Mesothelial cell of epicardium (in vitro differentiated cells): ENCODE results near the gene NHERF1. TPM values are rescaled to one million over a fixed set of nuclear protein-coding genes. Genes with fewer than 3 reads are reported as not detected.

Source experiments
- DNase-seq, 2 experiments: peaks; one replicate each; pipeline ENCODE4 v3.0.0; 2021; ENCODE audit warnings: low spot score in 2 of 2; ENCODE audit not compliant: unreplicated experiment in 2 of 2
- H3K27ac Mint-ChIP-seq: 2 replicates; pipeline ENCODE4 v1.8.0; 2021; ENCODE audit warnings: mixed read lengths
- H3K27me3 Mint-ChIP-seq: 2 replicates; pipeline ENCODE4 v1.8.0; 2021; ENCODE audit warnings: low read depth, mixed read lengths
- H3K36me3 Mint-ChIP-seq: 2 replicates; pipeline ENCODE4 v1.8.0; 2021; ENCODE audit warnings: mixed read lengths
- H3K4me1 Mint-ChIP-seq: 2 replicates; pipeline ENCODE4 v1.8.0; 2021; ENCODE audit warnings: mixed read lengths
- H3K4me3 Mint-ChIP-seq: 2 replicates; pipeline ENCODE4 v1.8.0; 2021; ENCODE audit warnings: mild to moderate bottlenecking, moderate library complexity, mixed read lengths
- H3K9me3 Mint-ChIP-seq: 2 replicates; pipeline ENCODE4 v1.8.0; 2021; ENCODE audit warnings: mixed read lengths
- CTCF ChIP-seq: fragments of 200-600 bp; sonication (generic); IDR thresholded peaks from one replicate; pipeline ENCODE4 v1.5.0; 2021; ENCODE audit warnings: antibody characterized with exemption; ENCODE audit not compliant: unreplicated experiment
- total RNA-seq: library from RNA; stranded (reverse); gene quantifications from 3 replicates; pipeline ENCODE4 v1.2.1, GENCODE V29; 2021

NHERF1 gene
- total RNA-seq, 1 donor from 2014 or later: 34.4 TPM

GRCh38 chr17:74759941-74760340, 11.5 kb downstream of the NHERF1 start:
- peak overlapping the region; percentile 83 for H3K27ac Mint-ChIP-seq
- H3K9me3 Mint-ChIP-seq: no peaks in the 10 kb centered on the region
- no peak for TF ChIP-seq CTCF
- H3K36me3 Mint-ChIP-seq: no peaks in the 10 kb centered on the region
- DNase-seq: peak in 1 of 2 experiments; percentile 68
- H3K27me3 Mint-ChIP-seq: no peaks in the 10 kb centered on the region
- peaks cover 73% of the 10 kb centered on the region for H3K4me1 Mint-ChIP-seq
- no peak overlapping the region for H3K4me3 Mint-ChIP-seq

- Mint-ChIP-seq H3K27me3 (no peaks in the 10 kb centered on the region), H3K27ac (peak overlapping the region; percentile 83), H3K9me3 (no peaks in the 10 kb centered on the region), H3K36me3 (no peaks in the 10 kb centered on the region), H3K4me3 (peak overlapping the region; percentile 17), H3K4me1 (peaks cover 73% of the 10 kb centered on the region)
- no peak for DNase-seq
- TF ChIP-seq CTCF: no peak
These were observed 12.1 kb downstream of the NHERF1 start for GRCh38 chr17:74760404-74761105.

- H3K27ac Mint-ChIP-seq: peak overlapping the region; percentile 83
- TF ChIP-seq CTCF: no peak
- DNase-seq: no peak
- no peaks in the 10 kb centered on the region for H3K36me3 Mint-ChIP-seq
- peaks cover 73% of the 10 kb centered on the region for H3K4me1 Mint-ChIP-seq
- no peaks in the 10 kb centered on the region for H3K27me3 Mint-ChIP-seq
- no peaks in the 10 kb centered on the region for H3K9me3 Mint-ChIP-seq
- H3K4me3 Mint-ChIP-seq: no peak overlapping the region
These were observed 13.0 kb downstream of the NHERF1 start for GRCh38 chr17:74761419-74761818.

GRCh38 chr17:74761931-74762330, 13.5 kb downstream of the NHERF1 start:
- Mint-ChIP-seq H3K9me3 (no peaks in the 10 kb centered on the region), H3K4me1 (peaks cover 70% of the 10 kb centered on the region)

GRCh38 chr17:74763565-74764387, 15.3 kb downstream of the NHERF1 start:
- Mint-ChIP-seq H3K36me3 (peaks cover 5% of the 10 kb centered on the region), H3K27ac (peak overlapping the region; percentile 34), H3K27me3 (no peaks in the 10 kb centered on the region), H3K9me3 (no peaks in the 10 kb centered on the region), H3K4me3 (no peak overlapping the region), H3K4me1 (peaks cover 52% of the 10 kb centered on the region)
- no peak for DNase-seq
- TF ChIP-seq CTCF: no peak

More at GRCh38 chr17:74761931-74762330, 13.5 kb downstream of the NHERF1 start:
- H3K36me3 Mint-ChIP-seq: no peaks in the 10 kb centered on the region
- no peaks in the 10 kb centered on the region for H3K27me3 Mint-ChIP-seq
- DNase-seq: no peak
- H3K27ac Mint-ChIP-seq: no peak overlapping the region
- no peak overlapping the region for H3K4me3 Mint-ChIP-seq
- no peak for TF ChIP-seq CTCF
